ENCODE data around the gene APIP. TPM values are rescaled to one million over a fixed set of nuclear protein-coding genes. Genes with fewer than 3 reads are reported as not detected.

Gene APIP
- polyA plus RNA-seq, 2 of the 4 experiments (the other 2 are of a cell fraction) = 42.4 to 55.6 TPM

- no peak for FAIRE-seq
- no peak for DNase-seq (ENCODE audit: low read depth in 1 of 2, low spot score in 1 of 2)
- Histone ChIP-seq H3K4me1 (no peaks in the 10 kb centered on the region), H3K9me3 (no peaks in the 10 kb centered on the region), H3K4me2 (no peak overlapping the region), H3K4me3 (no peak overlapping the region), H3K27ac (no peak overlapping the region)
- WGBS (ENCODE audit: missing lambda C conversion rate) = 65% methylated on average over 6 of the region's 6 CpGs
- no peak for ATAC-seq
- TF ChIP-seq ZNF302 (CRISPR knock-in tag; IDR thresholded peaks at IDR 0.05) (no peak), CEBPB (IDR thresholded peaks at IDR 0.05) (no peak), SREBF2 (IDR thresholded peaks at IDR 0.05) (no peak), FOSB (CRISPR knock-in tag; IDR thresholded peaks at IDR 0.05) (no peak), MAZ (IDR thresholded peaks at IDR 0.05; ENCODE audit: borderline replicate concordance, low read depth, low read length) (no peak), FOXS1 (CRISPR knock-in tag; IDR thresholded peaks at IDR 0.05) (no peak), MAX (IDR thresholded peaks at IDR 0.05) (no peak), EHF (CRISPR knock-in tag; IDR thresholded peaks at IDR 0.05) (no peak)
- POLR2A ChIA-PET = no interaction called here
- CTCF ChIA-PET = interaction anchor here (1.0 to 3.6 kb wide), 5 partner anchors 10 to 323 kb away, joined by 3 to 13 read pairs (median 5); no protein-coding TSS in a partner anchor
Measured at GRCh38 chr11:34909415-34909814, 6.8 kb downstream of the APIP start.

GRCh38 chr11:34907934-34908593, 8.1 kb downstream of the APIP start:
- Histone ChIP-seq H3K4me2 (no peak overlapping the region), H3K4me1 (no peaks in the 10 kb centered on the region), H3K4me3 (no peak overlapping the region), H3K27ac (no peak overlapping the region), H3K9me3 (no peaks in the 10 kb centered on the region)
- 76% methylated on average over 3 of the region's 3 CpGs for WGBS (ENCODE audit: missing lambda C conversion rate)
- ChIA-PET POLR2A (no interaction called here), CTCF (interaction anchor here (0.9 to 3.6 kb wide), 4 partner anchors 9 to 322 kb away, joined by 3 to 13 read pairs (median 4); no protein-coding TSS in a partner anchor)
- no peak for FAIRE-seq
- DNase-seq (ENCODE audit: low read depth in 1 of 2, low spot score in 1 of 2) = no peak
- no peak for TF ChIP-seq FOSL2 (IDR thresholded peaks at IDR 0.05)
- TF ChIP-seq FOSL2 (CRISPR knock-in tag; IDR thresholded peaks at IDR 0.05) = peak; percentile 59
- no peak for TF ChIP-seq CEBPB (IDR thresholded peaks at IDR 0.05)
- no peak for ATAC-seq

- ATAC-seq (no peak), FAIRE-seq (no peak), DNase-seq (ENCODE audit: low read depth in 1 of 2, low spot score in 1 of 2) (no peak)
- ChIA-PET CTCF (no interaction called here), POLR2A (no interaction called here)
- Histone ChIP-seq H3K4me2 (no peak overlapping the region), H3K27ac (no peak overlapping the region), H3K9me3 (peaks cover 15% of the 10 kb centered on the region), H3K4me1 (no peaks in the 10 kb centered on the region), H3K4me3 (no peak overlapping the region)
- TF ChIP-seq BCL3 (IDR thresholded peaks at IDR 0.05) (no peak), RNF2 (IDR thresholded peaks at IDR 0.05; ENCODE audit: borderline replicate concordance, low read depth) (no peak), RARB (CRISPR knock-in tag; IDR thresholded peaks at IDR 0.05) (no peak), POLR2AphosphoS2 (conservative IDR thresholded peaks at IDR 0.05; ENCODE audit: low read length) (no peak), CBX2 (IDR thresholded peaks at IDR 0.05; ENCODE audit: borderline replicate concordance, low read depth) (no peak), JUNB (IDR thresholded peaks at IDR 0.05) (no peak)
- 79% methylated on average over 7 of the region's 7 CpGs for WGBS (ENCODE audit: missing lambda C conversion rate)
Measured at GRCh38 chr11:34905666-34906065, 10.5 kb downstream of the APIP start.

- CTCF ChIA-PET = no interaction called here
Measured at GRCh38 chr11:34904421-34904955, 11.7 kb downstream of the APIP start.

More at GRCh38 chr11:34904421-34904955, 11.7 kb downstream of the APIP start:
- POLR2A ChIA-PET = interaction anchor here (0.6 kb wide), 1 partner anchor 11 kb away, joined by 3 read pairs; no protein-coding TSS in a partner anchor
- FAIRE-seq = no peak
- DNase-seq (ENCODE audit: low read depth in 1 of 2, low spot score in 1 of 2) = no peak
- Histone ChIP-seq H3K4me3 (no peak overlapping the region), H3K27ac (no peak overlapping the region), H3K4me1 (no peaks in the 10 kb centered on the region), H3K9me3 (peaks cover 27% of the 10 kb centered on the region), H3K4me2 (no peak overlapping the region)
- WGBS (ENCODE audit: missing lambda C conversion rate) = 85% methylated on average over 3 of the region's 3 CpGs
- TF ChIP-seq NR3C1 (IDR thresholded peaks at IDR 0.05) = no peak
- no peak for TF ChIP-seq FOXS1 (CRISPR knock-in tag; IDR thresholded peaks at IDR 0.05)
- no peak for TF ChIP-seq CHD4 (IDR thresholded peaks at IDR 0.05; ENCODE audit: borderline replicate concordance)
- no peak for TF ChIP-seq RCOR1 (IDR thresholded peaks at IDR 0.05; ENCODE audit: low read depth, low read length)
- no peak for TF ChIP-seq PBX3 (IDR thresholded peaks at IDR 0.05)
- TF ChIP-seq RAD21 (conservative IDR thresholded peaks at IDR 0.05 in 1 of 2, IDR thresholded peaks at IDR 0.05 in 1 of 2) = no peak
- TF ChIP-seq HOXA7 (CRISPR knock-in tag; IDR thresholded peaks at IDR 0.05) = no peak
- TF ChIP-seq BHLHE40 (IDR thresholded peaks at IDR 0.05; ENCODE audit: low read depth, low read length) = no peak
- no peak for TF ChIP-seq EHF (CRISPR knock-in tag; IDR thresholded peaks at IDR 0.05)
- TF ChIP-seq POLR2AphosphoS2 (conservative IDR thresholded peaks at IDR 0.05; ENCODE audit: low read length) = no peak
- no peak for TF ChIP-seq CBX2 (IDR thresholded peaks at IDR 0.05; ENCODE audit: borderline replicate concordance, low read depth)
- no peak for TF ChIP-seq MAZ (IDR thresholded peaks at IDR 0.05; ENCODE audit: borderline replicate concordance, low read depth, low read length)
- no peak for ATAC-seq

Data from A549 (cell line).